Measurements from ENCODE around the gene PLXNB2. TPM values are rescaled to one million over a fixed set of nuclear protein-coding genes. Genes with fewer than 3 reads are reported as not detected.

Gene PLXNB2
- total RNA-seq, 3 donors from 2014 or later: 232 to 318 (median 250) TPM

DNA sequence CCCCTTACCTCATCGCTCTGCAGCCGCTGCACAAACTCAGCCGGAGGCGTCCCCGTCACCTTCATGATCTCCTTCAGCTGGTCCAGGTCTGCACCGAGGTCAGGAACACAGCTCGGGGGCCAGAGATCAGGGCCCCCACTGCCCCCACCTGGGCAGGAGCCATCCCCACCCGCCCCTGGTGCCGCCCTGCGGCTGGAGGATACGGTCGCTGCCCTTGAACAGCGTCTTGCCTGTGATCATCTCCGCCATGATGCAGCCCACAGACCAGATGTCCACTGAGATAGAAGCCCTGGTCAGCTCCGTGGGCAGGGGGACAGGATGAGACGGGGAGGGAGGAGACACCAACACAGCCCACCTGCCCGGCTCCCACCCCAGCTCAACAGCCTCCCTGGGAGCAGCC lies 51.8 kb downstream of the PLXNB2 start:
- no peak for ATAC-seq
- no peaks in the 10 kb centered on the region for H3K9me3 ChIP-seq
- H3K4me3 ChIP-seq: no peak overlapping the region
- intact Hi-C loops (cut with DNase I, micrococcal nuclease): no loop called here
- peaks cover 5% of the 10 kb centered on the region for H3K4me1 ChIP-seq (ENCODE audit: low read depth)
- no peak for DNase-seq
- no peaks in the 10 kb centered on the region for H3K36me3 ChIP-seq (ENCODE audit: low read depth)
- TF ChIP-seq, protein P1, sequence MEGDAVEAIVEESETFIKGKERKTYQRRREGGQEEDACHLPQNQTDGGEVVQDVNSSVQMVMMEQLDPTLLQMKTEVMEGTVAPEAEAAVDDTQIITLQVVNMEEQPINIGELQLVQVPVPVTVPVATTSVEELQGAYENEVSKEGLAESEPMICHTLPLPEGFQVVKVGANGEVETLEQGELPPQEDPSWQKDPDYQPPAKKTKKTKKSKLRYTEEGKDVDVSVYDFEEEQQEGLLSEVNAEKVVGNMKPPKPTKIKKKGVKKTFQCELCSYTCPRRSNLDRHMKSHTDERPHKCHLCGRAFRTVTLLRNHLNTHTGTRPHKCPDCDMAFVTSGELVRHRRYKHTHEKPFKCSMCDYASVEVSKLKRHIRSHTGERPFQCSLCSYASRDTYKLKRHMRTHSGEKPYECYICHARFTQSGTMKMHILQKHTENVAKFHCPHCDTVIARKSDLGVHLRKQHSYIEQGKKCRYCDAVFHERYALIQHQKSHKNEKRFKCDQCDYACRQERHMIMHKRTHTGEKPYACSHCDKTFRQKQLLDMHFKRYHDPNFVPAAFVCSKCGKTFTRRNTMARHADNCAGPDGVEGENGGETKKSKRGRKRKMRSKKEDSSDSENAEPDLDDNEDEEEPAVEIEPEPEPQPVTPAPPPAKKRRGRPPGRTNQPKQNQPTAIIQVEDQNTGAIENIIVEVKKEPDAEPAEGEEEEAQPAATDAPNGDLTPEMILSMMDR (IDR thresholded peaks at IDR 0.05): no peak

DNA sequence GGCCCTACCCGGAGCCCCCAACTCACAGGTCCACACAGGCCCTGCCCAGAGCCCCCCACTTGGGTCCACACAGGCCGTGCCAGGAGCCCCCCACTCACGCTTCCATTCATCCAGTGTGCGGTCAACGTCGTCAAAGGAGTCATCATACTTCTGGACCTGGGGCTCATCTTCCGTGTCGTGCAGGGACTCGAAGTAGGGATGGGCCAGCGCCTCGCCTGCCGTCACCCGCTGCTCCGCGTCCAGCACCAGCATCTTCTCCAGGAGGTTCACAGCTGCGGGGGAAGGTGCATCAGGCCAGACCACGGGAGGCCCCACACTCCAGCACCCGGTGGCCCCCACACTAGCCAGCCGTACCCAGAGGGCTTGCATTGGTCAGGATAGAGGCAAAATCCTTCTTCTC lies 52.3 kb downstream of the PLXNB2 start:
- H3K4me3 ChIP-seq: no peak overlapping the region
- intact Hi-C loops (cut with DNase I, micrococcal nuclease): no loop called here
- TF ChIP-seq, protein P1 (IDR thresholded peaks at IDR 0.05): no peak
- H3K4me1 ChIP-seq (ENCODE audit: low read depth): peaks cover 6% of the 10 kb centered on the region
- DNase-seq (no peak), ATAC-seq (no peak)
- no peaks in the 10 kb centered on the region for H3K9me3 ChIP-seq
- H3K36me3 ChIP-seq (ENCODE audit: low read depth): no peaks in the 10 kb centered on the region

DNA sequence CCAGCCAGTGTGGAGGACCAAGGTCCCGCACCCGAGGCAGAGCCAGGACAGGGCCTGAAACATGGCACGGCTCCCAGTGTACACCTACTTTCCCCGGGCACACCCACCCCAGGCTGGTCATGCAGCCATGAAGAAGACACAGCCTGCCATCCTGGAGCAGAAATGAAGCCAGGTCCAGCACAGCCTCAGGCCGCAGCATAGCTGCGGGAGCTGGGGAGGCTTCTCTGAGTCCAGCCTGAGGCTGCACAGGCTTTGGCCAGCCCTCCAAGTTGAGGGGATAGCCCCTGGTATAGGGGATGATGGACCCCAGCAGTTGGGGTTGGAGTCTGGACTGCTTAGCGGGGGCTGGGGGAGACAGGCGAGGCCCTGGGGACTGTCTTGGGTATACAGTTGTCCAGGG lies 53.5 kb downstream of the PLXNB2 start:
- TF ChIP-seq, protein P1 (IDR thresholded peaks at IDR 0.05): no peak
- ATAC-seq: no peak
- intact Hi-C loops (cut with DNase I, micrococcal nuclease): loop anchor here in 1 of 2 donors (5.0 kb wide), 1 partner anchor 88 kb away; the partner anchor contains the start of gene PPP6R2
- H3K4me1 ChIP-seq (ENCODE audit: low read depth): peaks cover 15% of the 10 kb centered on the region
- H3K4me3 ChIP-seq: no peak overlapping the region
- no peak for DNase-seq
- H3K36me3 ChIP-seq (ENCODE audit: low read depth): no peaks in the 10 kb centered on the region
- H3K9me3 ChIP-seq: no peaks in the 10 kb centered on the region

DNA sequence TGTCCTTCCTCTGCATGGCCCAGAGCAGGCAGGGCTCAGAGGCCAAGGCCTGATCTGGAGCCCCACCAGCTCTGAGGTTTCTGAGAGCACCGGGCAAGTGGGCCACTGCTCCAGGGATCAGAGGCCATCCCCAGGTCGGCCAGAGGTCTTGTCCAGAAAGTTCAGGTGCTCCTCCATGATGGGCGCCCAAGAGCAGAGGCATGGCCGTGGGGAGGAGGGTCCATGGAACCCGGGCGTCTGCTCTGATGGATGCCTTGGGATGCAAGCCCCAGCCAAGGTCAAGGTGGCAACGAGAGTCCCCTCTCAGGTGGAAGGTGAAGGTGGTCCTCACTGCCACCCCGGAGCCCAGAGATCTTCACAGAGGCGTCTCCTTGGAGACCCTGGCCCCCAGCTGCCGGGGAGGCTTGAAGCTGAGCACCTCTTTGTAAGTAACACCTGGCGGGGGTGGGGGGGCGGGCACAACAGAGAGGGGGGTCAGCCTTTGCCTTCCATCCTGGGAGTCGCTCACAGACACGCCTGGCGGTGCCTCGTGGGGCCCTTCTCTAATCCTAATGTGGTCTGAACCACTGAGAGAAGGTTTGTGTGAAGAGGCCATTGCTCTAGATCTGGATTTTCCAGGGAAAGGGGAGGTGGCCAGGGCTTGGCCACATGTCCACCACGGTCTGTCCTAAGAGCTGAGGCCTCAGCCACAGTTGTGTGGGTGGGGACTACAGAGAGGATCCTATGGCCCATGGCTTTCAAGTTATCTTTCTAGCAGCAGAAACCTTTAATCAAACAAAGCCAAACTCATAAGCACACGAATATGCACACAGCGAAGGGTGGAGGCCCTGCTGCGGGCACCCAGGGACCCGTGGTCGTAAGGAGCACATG lies 54.2 kb downstream of the PLXNB2 start:
- peaks cover 21% of the 10 kb centered on the region for H3K4me1 ChIP-seq (ENCODE audit: low read depth)
- DNase-seq (no peak), ATAC-seq (no peak)
- intact Hi-C loops (cut with DNase I, micrococcal nuclease): loop anchor here in 1 of 2 donors (5.0 kb wide), 1 partner anchor 89 kb away; the partner anchor contains the start of gene PPP6R2
- H3K9me3 ChIP-seq: no peaks in the 10 kb centered on the region
- TF ChIP-seq, protein P1 (IDR thresholded peaks at IDR 0.05): no peak
- no peaks in the 10 kb centered on the region for H3K36me3 ChIP-seq (ENCODE audit: low read depth)
- H3K4me3 ChIP-seq: no peak overlapping the region

DNA sequence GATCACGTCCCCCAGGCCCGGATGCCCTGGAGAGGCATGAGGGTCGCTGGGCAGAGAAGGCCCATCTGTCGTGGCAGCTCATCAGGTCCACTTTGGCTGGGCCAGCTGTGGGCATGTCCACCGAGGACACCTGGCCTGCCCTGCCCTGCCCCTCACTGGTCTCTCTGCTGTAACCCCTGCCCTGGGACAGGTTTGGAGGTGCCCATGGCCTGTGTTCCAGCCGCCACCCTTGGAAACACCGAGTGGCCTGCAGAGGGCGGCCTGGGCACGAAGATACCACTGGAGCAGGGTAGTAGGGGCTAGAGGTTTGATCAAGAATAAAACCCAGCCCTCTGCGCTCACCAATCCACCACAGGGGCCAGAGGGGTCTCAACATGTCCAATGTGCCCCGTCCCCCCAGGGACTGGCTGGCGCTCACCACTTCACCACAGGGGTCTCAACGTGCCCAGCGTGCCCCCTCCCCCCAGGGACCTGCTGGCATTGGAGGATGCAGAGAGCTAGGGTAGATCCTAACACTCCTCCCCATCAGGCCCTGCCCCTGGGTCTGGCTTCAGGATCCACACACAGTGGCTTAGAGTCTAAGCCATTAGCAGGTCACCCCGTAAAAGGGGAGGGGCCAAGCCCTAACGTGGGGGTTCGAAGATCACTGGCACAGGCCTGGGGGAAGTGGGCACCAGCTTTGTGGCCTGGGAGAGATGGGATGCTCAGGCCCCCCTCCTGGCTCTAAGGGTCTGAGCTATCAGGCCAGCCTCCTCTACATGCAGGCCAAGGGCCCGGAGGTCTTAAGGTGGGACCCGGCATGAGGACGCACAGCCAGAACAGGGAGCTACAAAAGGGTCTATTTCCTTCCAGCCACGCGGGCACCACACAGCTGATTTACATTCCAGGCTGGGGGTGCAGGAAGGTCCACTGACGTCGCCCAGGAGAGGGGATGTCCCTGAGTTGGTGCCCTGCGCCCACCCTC lies 55.1 kb downstream of the PLXNB2 start:
- DNase-seq (peak; percentile 82 to 87 (median 85)), ATAC-seq (peak; percentile 67)
- TF ChIP-seq, protein P1 (IDR thresholded peaks at IDR 0.05): peak; percentile 47
- Histone ChIP-seq H3K36me3 (ENCODE audit: low read depth) (no peaks in the 10 kb centered on the region), H3K9me3 (no peaks in the 10 kb centered on the region), H3K4me3 (no peak overlapping the region), H3K4me1 (ENCODE audit: low read depth) (peaks cover 23% of the 10 kb centered on the region)
- intact Hi-C loops (cut with DNase I, micrococcal nuclease): loop anchor here in 1 of 2 donors (5.0 kb wide), 1 partner anchor 90 kb away; the partner anchor contains the start of gene PPP6R2

Measured in mucosa of descending colon (tissue), 3 donors.